ENCODE measurements around the gene CTRL. TPM values are rescaled to one million over a fixed set of nuclear protein-coding genes. Genes with fewer than 3 reads are reported as not detected.

CTRL gene
- total RNA-seq, 2 experiments from 2014 or later, result 3.8 to 3.9 TPM

- DNase-seq (no peak), ATAC-seq (peak; percentile 19)
- no peaks in the 10 kb centered on the region for H3K9me3 Mint-ChIP-seq
- no peak overlapping the region for H3K27ac Mint-ChIP-seq
- no peaks in the 10 kb centered on the region for H3K4me1 Mint-ChIP-seq (ENCODE audit: low read depth)
- H3K36me3 Mint-ChIP-seq (ENCODE audit: low read depth), result peaks cover 20% of the 10 kb centered on the region
- ChIA-PET CTCF (interaction anchor here (0.6 to 6.3 kb wide), 42 partner anchors 9 to 1253 kb away, joined by 3 to 81 read pairs (median 6); partner anchors contain the start of genes ATP6V0D1, CENPT, CTRL and DDX28), POLR2A (interaction anchor here (1.0 to 2.0 kb wide), 7 partner anchors 8 to 51 kb away, joined by 3 to 8 read pairs (median 3); partner anchors contain the start of gene CENPT)
- no peak overlapping the region for H3K4me3 Mint-ChIP-seq
- TF ChIP-seq CTCF (IDR thresholded peaks at IDR 0.05), result no peak
- intact Hi-C loops (cut with micrococcal nuclease), result loop anchor here (2.0 kb wide), 1 partner anchor 45 kb away; no protein-coding TSS in a partner anchor
- H3K27me3 Mint-ChIP-seq, result no peaks in the 10 kb centered on the region
These were observed 48.4 kb downstream of the CTRL start for GRCh38 chr16:67883146-67883871.

GRCh38 chr16:67882374-67883145 is 49.1 kb downstream of the CTRL start:
- POLR2A ChIA-PET, result interaction anchor here (0.8 to 2.0 kb wide), 6 partner anchors 24 to 52 kb away, joined by 3 to 8 read pairs (median 3); no protein-coding TSS in a partner anchor
- Mint-ChIP-seq H3K9me3 (no peaks in the 10 kb centered on the region), H3K27ac (no peak overlapping the region)

GRCh38 chr16:67881621-67882161 is 50.0 kb downstream of the CTRL start:
- ATAC-seq (no peak), DNase-seq (no peak)
- Mint-ChIP-seq H3K9me3 (no peaks in the 10 kb centered on the region), H3K36me3 (ENCODE audit: low read depth) (peaks cover 33% of the 10 kb centered on the region), H3K4me1 (ENCODE audit: low read depth) (no peaks in the 10 kb centered on the region), H3K27me3 (no peaks in the 10 kb centered on the region), H3K27ac (no peak overlapping the region), H3K4me3 (no peak overlapping the region)
- ChIA-PET CTCF (interaction anchor here (0.9 to 6.3 kb wide), 10 partner anchors 8 to 159 kb away, joined by 4 to 81 read pairs (median 24); partner anchors contain the start of genes CTRL, EDC4 and PSKH1), POLR2A (interaction anchor here (0.9 to 1.2 kb wide), 3 partner anchors 29 to 51 kb away, joined by 3 to 4 read pairs (median 3); no protein-coding TSS in a partner anchor)
- no peak for TF ChIP-seq CTCF (IDR thresholded peaks at IDR 0.05)
- intact Hi-C loops (cut with micrococcal nuclease), result loop anchor here (2.0 kb wide), 1 partner anchor 47 kb away; no protein-coding TSS in a partner anchor

More at GRCh38 chr16:67882374-67883145, 49.1 kb downstream of the CTRL start:
- CTCF ChIA-PET, result interaction anchor here (0.7 to 6.3 kb wide), 24 partner anchors 8 to 296 kb away, joined by 3 to 81 read pairs (median 14); partner anchors contain the start of genes CENPT, CTRL, EDC4 and PSKH1
- TF ChIP-seq CTCF (IDR thresholded peaks at IDR 0.05), result no peak
- H3K4me1 Mint-ChIP-seq (ENCODE audit: low read depth), result no peaks in the 10 kb centered on the region
- H3K4me3 Mint-ChIP-seq, result no peak overlapping the region
- no peak for ATAC-seq
- DNase-seq, result no peak
- intact Hi-C loops (cut with micrococcal nuclease), result loop anchor here (2.0 kb wide), 1 partner anchor 46 kb away; no protein-coding TSS in a partner anchor
- peaks cover 24% of the 10 kb centered on the region for H3K36me3 Mint-ChIP-seq (ENCODE audit: low read depth)
- H3K27me3 Mint-ChIP-seq, result no peaks in the 10 kb centered on the region

DNA sequence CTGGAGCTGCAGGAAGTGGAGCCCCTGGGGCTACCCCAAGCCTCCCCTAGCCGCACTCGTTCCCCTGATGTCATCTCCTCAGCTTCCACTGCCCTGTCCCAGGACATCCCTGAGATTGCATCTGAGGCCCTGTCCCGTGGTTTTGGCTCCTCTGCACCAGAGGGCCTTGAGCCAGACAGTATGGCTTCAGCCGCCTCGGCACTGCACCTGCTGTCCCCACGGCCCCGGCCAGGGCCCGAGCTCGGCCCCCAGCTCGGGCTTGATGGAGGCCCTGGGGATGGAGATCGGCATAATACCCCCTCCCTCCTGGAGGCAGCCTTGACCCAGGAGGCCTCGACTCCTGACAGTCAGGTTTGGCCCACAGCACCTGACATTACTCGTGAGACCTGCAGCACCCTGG is 51.1 kb downstream of the CTRL start:
- ATAC-seq (no peak), DNase-seq (no peak)
- Mint-ChIP-seq H3K4me1 (ENCODE audit: low read depth) (peaks cover 5% of the 10 kb centered on the region), H3K9me3 (no peaks in the 10 kb centered on the region), H3K36me3 (ENCODE audit: low read depth) (peaks cover 37% of the 10 kb centered on the region), H3K27me3 (no peaks in the 10 kb centered on the region), H3K27ac (no peak overlapping the region), H3K4me3 (no peak overlapping the region)
- no peak for TF ChIP-seq CTCF (IDR thresholded peaks at IDR 0.05)
- POLR2A ChIA-PET, result interaction anchor here (1.2 kb wide), 1 partner anchor 9 kb away, joined by 3 read pairs; no protein-coding TSS in a partner anchor
- CTCF ChIA-PET, result interaction anchor here (1.7 to 6.3 kb wide), 3 partner anchors 45 to 160 kb away, joined by 5 to 81 read pairs (median 5); no protein-coding TSS in a partner anchor
- intact Hi-C loops (cut with micrococcal nuclease), result no loop called here
